ENCODE data around the gene BMP6. TPM values are rescaled to one million over a fixed set of nuclear protein-coding genes. Genes with fewer than 3 reads are reported as not detected.

The BMP6 gene
- total RNA-seq, 1 experiment from 2014 or later = 0.28 TPM

- Mint-ChIP-seq H3K9me3 (no peaks in the 10 kb centered on the region; a peak in 1 of 5 replicates), H3K36me3 (ENCODE audit: insufficient read depth in 1 of 3, low read depth in 3 of 3) (peaks cover 0 to 4% (median 0%) of the 10 kb centered on the region in 3 experiments; a peak in 2 of 7 replicates), H3K4me1 (peaks cover 7 to 12% of the 10 kb centered on the region in 2 experiments), H3K4me3 (no peak overlapping the region), H3K27me3 (ENCODE audit: low read depth) (no peaks in the 10 kb centered on the region; the same call in 1 of the 2 replicates), H3K27ac (no peak overlapping the region)
- Histone ChIP-seq H3K14ac (ENCODE audit: insufficient read depth, low read length) (no peak overlapping the region), H2BK5ac (ENCODE audit: insufficient read length, low read length) (no peak overlapping the region), H3K9ac (ENCODE audit: extremely low read depth, insufficient read length, low read length) (no peak overlapping the region), H2BK20ac (ENCODE audit: low read depth, low read length, poor library complexity, severe bottlenecking) (no peak overlapping the region), H3K27ac (ENCODE audit: insufficient read length, low read depth, low read length) (no peak overlapping the region), H3K79me2 (ENCODE audit: insufficient read depth, low read length) (no peaks in the 10 kb centered on the region), H4K8ac (replicated peaks; ENCODE audit: insufficient read length, low read depth, low read length) (no peak overlapping the region), H3K18ac (ENCODE audit: insufficient read length, low read depth, low read length) (no peak overlapping the region), H3K4ac (ENCODE audit: low read depth, low read length) (no peak overlapping the region), H3K27me3 (ENCODE audit: insufficient read depth, low read length) (no peaks in the 10 kb centered on the region), H3T11ph (ENCODE audit: low read length) (no peak overlapping the region), H3K9me3 (ENCODE audit: control insufficient read depth, low read depth, low read length) (no peaks in the 10 kb centered on the region), H3K79me1 (ENCODE audit: insufficient read depth, low read depth, low read length, poor library complexity, severe bottlenecking) (no peaks in the 10 kb centered on the region), H3K4me2 (ENCODE audit: insufficient read depth, insufficient read length, low read length) (no peak overlapping the region), H4K20me1 (ENCODE audit: control insufficient read depth, insufficient read depth, insufficient read length) (no peaks in the 10 kb centered on the region), H2AFZ (ENCODE audit: low read length) (no peak overlapping the region), H3K4me1 (ENCODE audit: insufficient read depth, low read length) (no peaks in the 10 kb centered on the region), H2BK12ac (ENCODE audit: insufficient read length, low read depth, low read length) (no peak overlapping the region), H4K5ac (ENCODE audit: insufficient read length, low read depth, low read length) (no peak overlapping the region), H2BK120ac (ENCODE audit: low read depth, low read length, poor library complexity, severe bottlenecking) (no peak overlapping the region), H2BK15ac (ENCODE audit: low read depth, low read length) (no peak overlapping the region), H3K23ac (ENCODE audit: insufficient read length, low read depth, low read length) (no peak overlapping the region), H2AK5ac (ENCODE audit: insufficient read length, low read length) (no peak overlapping the region), H4K91ac (ENCODE audit: insufficient read length, low read depth, low read length) (no peak overlapping the region), H3K56ac (ENCODE audit: insufficient read length, low read depth, low read length) (no peak overlapping the region), H3K23me2 (ENCODE audit: insufficient read length, low read depth, low read length, poor library complexity, severe bottlenecking) (no peaks in the 10 kb centered on the region)
- TF ChIP-seq CTCF (conservative IDR thresholded peaks at IDR 0.05) = no peak
- no CpG with 5 or more reads among the region's 4 CpGs for WGBS (ENCODE audit: extremely low coverage, insufficient read length, low lambda C conversion rate)
- DNase-seq = no peak
Observed at GRCh38 chr6:7833751-7834070, 107.8 kb downstream of the BMP6 start.
